GM19193 (cell line): ENCODE measurements around the gene INSM2.

ENCODE experiments used
- POLR2A ChIP-seq: IDR thresholded peaks from 4 replicates; pipeline ENCODE4 v1.6.1; 2011; ENCODE audit not compliant: insufficient read depth, insufficient read length; ENCODE audit errors: extremely low read depth

Gene INSM2

GRCh38 chr14:35532783-35533356 is 1.1 kb upstream of the INSM2 start:
- no peak for TF ChIP-seq POLR2A

GRCh38 chr14:35534208-35534872 is 376 bp downstream of the INSM2 start:
- TF ChIP-seq POLR2A = no peak

GRCh38 chr14:35534873-35535482 is 1.0 kb downstream of the INSM2 start:
- TF ChIP-seq POLR2A = no peak

GRCh38 chr14:35535483-35536112 is 1.6 kb downstream of the INSM2 start:
- TF ChIP-seq POLR2A = no peak

- no peak for TF ChIP-seq POLR2A
Measured at GRCh38 chr14:35539969-35540368, 6.0 kb downstream of the INSM2 start.

GRCh38 chr14:35543006-35543405 is 9.0 kb downstream of the INSM2 start:
- TF ChIP-seq POLR2A = no peak

GRCh38 chr14:35549551-35549950 is 15.6 kb downstream of the INSM2 start:
- no peak for TF ChIP-seq POLR2A

GRCh38 chr14:35551081-35551480 is 17.1 kb downstream of the INSM2 start:
- TF ChIP-seq POLR2A = no peak

GRCh38 chr14:35553808-35554207 is 19.8 kb downstream of the INSM2 start:
- no peak for TF ChIP-seq POLR2A

GRCh38 chr14:35556548-35556947 is 22.6 kb downstream of the INSM2 start:
- TF ChIP-seq POLR2A = no peak

- TF ChIP-seq POLR2A = no peak
Measured at GRCh38 chr14:35557221-35557747, 23.3 kb downstream of the INSM2 start.

GRCh38 chr14:35558680-35559079 is 24.7 kb downstream of the INSM2 start:
- TF ChIP-seq POLR2A = no peak

GRCh38 chr14:35565871-35566464 is 32.0 kb downstream of the INSM2 start:
- no peak for TF ChIP-seq POLR2A

- TF ChIP-seq POLR2A = no peak
Measured at GRCh38 chr14:35571598-35571997, 37.6 kb downstream of the INSM2 start.

GRCh38 chr14:35573911-35574310 is 39.9 kb downstream of the INSM2 start:
- TF ChIP-seq POLR2A = no peak
